GM18505 (cell line): ENCODE measurements around the gene TRIM63.
"Not testable (repeated sequence)": the region's sequence is repeated elsewhere in the genome, so short reads cannot be mapped to it uniquely, and the experiment has no call there.

Experiments used
- ATAC-seq: cut with Tn5 transposase; IDR thresholded peaks from one replicate; pipeline ENCODE4 v1.9.1; 2021; ENCODE audit not compliant: unreplicated experiment
- POLR2A ChIP-seq: IDR thresholded peaks from 4 replicates; pipeline ENCODE4 v1.6.1; 2011; ENCODE audit warnings: borderline replicate concordance; ENCODE audit not compliant: insufficient read depth, insufficient read length; ENCODE audit errors: extremely low read depth

Gene TRIM63

DNA sequence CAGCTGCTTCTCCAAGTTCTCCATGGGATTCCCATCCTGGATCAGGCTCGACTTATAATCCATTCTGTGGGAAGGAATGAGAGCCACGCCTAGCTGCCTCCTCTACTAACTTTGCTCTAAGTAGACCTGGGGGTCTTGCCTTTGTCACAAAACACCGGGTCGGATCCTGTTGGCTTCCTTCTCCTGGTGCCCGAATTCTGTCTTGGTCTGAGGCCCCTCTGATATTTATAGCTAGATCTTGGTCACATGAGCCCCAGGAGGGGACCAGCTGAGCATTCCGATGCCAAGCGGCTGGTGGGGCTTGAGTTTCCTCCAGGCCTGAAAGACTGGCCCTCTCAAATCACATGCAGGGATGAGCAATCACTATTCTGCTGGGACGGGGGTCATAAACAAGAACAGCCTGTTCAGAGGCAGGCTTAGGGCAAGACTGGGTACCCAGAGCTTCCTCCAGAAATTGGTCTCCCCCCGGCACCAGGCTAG, at the start of gene TRIM63:
TSS of gene TRIM63 (minus strand) at position 199 of the 480 bp plus-strand sequence. CDS start at position 63, 136 bp downstream.
- ATAC-seq, result no peak
- TF ChIP-seq POLR2A, result no peak

DNA sequence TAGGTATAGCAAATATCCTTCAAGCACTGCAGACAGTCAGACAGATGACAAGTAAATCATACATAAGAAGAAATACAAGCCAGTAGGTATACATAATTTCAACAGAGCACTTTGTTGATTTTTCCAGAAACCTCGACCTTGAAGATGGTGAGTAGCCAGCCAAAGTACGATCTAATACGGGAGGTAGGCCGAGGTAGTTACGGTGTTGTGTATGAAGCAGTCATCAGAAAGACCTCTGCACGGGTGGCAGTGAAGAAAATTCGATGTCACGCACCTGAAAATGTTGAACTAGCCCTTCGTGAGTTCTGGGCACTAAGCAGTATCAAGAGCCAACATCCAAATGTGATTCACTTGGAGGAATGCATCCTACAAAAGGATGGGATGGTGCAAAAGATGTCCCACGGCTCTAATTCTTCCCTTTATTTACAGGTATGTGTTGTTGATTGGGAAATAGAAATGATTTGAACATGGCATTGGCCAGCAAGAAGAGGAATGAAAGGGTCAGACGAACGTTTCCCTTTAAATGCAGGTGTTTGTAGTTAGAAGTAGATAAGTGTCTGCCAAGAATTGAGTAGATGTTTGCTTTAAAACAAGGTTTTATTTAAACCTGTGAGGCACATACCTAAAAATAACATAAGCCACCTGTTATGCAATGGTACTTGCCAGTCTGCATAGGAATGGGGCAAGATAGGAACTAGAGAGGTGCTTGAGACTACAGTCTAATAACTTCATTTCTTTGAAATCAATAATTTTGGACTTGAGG, 46.9 kb upstream of the TRIM63 start:
- no peak for TF ChIP-seq POLR2A
- ATAC-seq, result no peak

GRCh38 chr1:26112407-26112775, 45.0 kb upstream of the TRIM63 start:
- TF ChIP-seq POLR2A, result no peak
- ATAC-seq, result no peak

DNA sequence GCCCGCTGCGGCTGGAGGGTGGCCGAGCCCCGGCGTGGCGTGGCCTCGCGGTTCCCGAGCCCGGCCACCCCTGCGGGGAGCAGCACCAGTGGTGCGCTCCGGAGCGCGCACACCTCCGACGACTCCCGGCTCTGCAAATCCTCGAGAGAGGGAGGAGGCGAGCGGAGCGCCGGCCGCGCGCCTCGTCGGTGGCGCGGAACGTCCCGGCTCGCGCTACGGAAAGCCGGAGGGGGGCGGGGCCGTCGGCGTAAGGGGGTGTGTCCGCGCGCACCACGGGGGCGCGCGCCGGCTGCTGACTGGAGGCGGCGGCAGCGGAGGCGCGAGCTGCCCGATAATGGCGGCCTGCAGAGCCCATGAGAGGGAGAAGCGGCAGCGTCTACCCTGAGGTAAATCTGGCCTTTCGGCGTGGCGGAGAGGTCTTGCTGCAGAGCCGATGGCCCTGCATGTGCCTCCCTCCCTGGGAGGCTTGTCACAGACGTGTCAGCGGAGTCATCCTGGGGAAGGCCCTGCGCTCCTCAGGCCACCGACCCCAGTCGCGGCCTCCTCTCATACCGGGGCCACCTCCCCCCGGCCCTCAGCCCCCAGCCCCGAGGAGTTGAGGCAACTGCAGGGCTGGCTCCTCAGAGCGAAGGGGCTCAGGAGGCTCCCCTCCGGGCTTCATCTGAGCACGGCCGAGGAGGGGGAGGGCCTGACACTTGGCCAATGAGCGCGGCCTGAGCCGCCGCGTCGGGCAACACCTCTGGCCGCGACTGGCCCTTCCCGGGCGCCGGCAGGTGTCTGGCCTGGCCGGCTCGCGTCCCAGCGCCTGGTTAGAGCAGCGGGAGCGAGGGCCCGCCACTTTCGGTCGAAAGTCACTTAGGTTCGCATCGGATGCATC, 44.3 kb upstream of the TRIM63 start, which contains the start of gene PDIK1L:
TSS of gene PDIK1L (plus strand) at position 295 of the 877 bp plus-strand sequence. CDS start 2,485 bp downstream, outside the sequence.
- peak; percentile 61 for TF ChIP-seq POLR2A
- peak; percentile 74 for ATAC-seq

DNA sequence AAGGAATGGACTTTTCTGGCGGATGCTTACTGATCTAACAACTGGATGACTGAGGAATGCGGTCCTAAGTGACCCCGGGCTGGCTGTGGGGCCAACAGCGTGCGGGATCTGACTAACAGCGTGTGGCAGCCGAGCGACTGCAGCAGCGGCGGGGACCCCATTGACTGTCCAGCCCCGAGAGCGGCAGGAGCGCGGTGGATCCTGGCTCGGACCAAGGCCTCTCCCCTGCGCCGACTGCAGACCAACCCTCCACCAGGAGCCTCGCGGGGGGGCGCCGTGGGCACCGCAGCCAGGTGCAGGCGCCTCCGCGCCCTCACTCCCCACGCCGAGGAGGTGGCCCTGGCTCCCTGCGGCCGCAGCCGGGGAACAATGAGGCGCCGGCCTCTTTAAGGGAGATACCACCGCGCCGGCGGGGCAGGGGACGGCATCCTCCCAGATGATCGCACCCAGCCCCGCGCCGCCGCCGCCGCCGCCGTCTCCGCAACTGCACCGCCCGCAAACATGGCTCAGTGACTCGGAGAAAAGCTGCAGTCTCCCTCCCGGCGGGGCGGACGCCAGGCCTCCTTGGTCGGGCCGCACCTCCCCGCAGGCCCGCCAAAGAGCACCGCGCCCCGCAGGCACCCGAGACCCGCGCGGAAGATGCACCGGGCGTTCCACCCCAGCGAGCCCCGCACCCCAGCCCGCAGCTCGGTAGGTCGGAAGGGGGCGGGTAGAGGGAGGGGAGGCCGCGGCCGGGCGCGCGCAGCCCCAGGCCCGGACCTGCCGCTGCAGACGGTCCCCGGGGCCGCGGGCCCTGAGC, 43.5 kb upstream of the TRIM63 start:
- TF ChIP-seq POLR2A, result peak; percentile 54
- ATAC-seq, result peak; percentile 42

- no peak for ATAC-seq
- no peak for TF ChIP-seq POLR2A
These were observed 42.1 kb upstream of the TRIM63 start for GRCh38 chr1:26109229-26110164.

DNA sequence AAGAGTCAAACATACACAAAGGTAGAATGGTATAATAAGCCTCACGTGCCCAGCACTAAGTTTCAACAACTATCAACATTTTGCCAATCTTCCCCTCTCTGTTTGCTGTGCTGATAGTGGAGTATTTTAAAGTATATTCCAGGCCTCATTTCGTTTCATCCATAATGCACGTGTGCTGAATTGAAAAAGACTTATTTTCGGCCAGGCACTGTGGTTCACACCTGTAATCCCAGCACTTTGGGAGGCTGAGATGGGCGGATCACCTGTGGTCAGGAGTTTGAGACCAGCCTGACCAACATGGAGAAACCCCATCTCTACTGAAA, 37.8 kb upstream of the TRIM63 start:
- not testable (repeated sequence) for ATAC-seq

DNA sequence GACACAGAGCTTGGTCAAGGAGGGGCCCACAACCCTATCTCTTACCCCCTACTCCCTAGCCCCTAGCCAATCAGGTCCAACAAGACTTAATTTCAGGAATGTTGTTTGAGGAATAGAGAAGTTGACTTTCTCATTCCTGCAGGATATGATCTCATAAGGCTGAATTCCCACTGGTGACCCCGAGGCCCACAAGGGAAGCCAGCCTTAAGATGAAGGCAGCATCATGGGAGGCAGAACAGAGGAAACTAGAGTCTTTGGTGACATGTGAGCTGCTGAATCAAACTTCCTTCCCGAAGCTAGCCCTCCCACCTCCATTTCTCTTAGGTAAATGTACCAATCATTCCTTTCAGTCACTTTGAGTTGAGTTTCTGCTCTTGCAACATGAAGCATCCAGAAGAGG, 35.1 kb upstream of the TRIM63 start:
- no peak for ATAC-seq
- no peak for TF ChIP-seq POLR2A

- ATAC-seq, result no peak
- no peak for TF ChIP-seq POLR2A
These were observed 34.7 kb upstream of the TRIM63 start for GRCh38 chr1:26102119-26102518.

DNA sequence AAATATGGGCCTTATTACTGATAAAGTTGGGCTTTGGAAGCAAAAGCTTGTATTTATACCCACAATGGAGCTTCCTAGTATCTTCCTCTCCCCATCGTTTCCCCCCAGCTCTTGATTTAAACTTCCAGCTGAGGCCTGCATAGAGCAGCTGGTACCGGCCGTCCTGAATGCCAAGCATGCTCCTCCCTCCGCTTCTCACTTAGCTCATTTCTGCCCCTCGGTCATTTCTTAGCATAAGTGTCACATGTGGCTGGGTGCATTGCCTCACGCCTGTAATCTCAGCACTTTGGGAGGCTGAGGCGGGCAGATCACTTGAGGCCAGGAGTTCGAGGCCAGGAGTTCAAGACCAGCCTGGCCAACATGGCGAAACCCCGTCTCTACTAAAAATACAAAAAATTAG, 32.8 kb upstream of the TRIM63 start:
- ATAC-seq, result not testable (repeated sequence)

DNA sequence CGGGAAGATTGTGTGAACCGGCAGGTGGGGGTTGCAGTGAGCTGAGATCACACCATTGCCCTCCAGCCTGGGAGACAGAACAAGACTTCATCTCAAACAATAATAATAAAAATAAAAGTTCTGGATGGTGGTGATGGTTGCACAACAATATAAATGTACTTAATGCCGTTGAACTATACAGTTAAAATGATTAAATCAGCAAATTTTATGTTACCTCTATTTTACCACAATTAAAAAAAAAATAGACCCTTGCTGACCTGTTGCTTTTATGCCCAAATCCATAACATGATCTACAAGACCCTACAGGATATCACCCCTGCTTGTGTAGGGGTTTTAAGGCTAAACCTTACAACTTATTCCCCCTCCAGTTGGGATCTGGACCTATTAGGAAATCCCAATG, 32.4 kb upstream of the TRIM63 start:
- TF ChIP-seq POLR2A, result no peak
- no peak for ATAC-seq

DNA sequence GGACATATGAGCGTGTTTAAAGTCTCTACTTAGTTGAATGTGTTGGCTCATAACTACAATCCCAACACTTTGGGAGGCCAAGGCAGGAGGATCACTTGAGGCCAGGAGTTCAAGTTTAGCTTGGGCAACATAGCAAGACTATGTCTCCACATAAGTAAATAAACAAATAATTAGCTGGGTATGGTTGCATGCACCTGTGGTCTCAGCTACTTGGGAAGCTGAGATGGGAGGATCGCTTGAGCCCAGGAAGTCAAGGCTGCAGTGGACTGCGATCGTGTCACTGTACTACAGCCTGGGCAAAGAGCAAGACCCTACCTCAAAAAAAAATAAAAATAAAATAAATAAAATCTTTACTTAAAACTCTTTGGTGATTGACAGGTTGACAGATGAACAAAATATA, 31.2 kb upstream of the TRIM63 start:
- ATAC-seq, result no peak
- no peak for TF ChIP-seq POLR2A

DNA sequence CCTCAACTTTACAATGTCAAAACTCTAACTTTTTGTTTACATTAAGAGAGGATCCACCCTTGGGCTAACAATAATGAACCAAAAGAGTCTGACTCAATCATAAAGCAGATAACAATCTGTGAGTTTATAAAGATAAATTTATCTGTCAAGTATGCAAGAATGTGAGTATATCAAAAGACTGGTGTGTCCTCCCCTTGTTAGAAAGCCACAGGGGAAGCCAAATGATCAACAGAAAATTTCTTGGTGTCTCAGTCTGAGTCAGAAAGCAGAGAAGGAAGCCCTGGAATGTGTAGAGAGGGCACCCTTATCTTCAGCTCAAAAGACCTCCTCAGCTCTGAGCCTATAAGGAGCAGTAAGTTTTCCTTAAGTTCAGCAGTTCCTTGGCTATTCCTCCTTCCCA, 30.3 kb upstream of the TRIM63 start:
- no peak for TF ChIP-seq POLR2A
- no peak for ATAC-seq

GRCh38 chr1:26096471-26096870, 29.0 kb upstream of the TRIM63 start:
- ATAC-seq, result no peak

More at GRCh38 chr1:26096471-26096870, 29.0 kb upstream of the TRIM63 start:
- TF ChIP-seq POLR2A, result no peak
